GM23338 (cell line): Measurements from ENCODE around the gene MRPS6. TPM values are rescaled to one million over a fixed set of nuclear protein-coding genes. Genes with fewer than 3 reads are reported as not detected.

Experiments
- ATAC-seq: fragments of 200-7000 bp; cut with Tn5 transposase; 3 replicates; pipeline ENCODE4 v1.9.1; 2020
- DNase-seq: peaks from one replicate; pipeline ENCODE4 v3.0.0-alpha.2; 2015; ENCODE audit warnings: low spot score
- H2AFZ ChIP-seq: fragments of 200-600 bp; sonication (generic); 2 replicates; pipeline ENCODE4 v1.8.0; 2016; ENCODE audit warnings: antibody characterized with exemption, mild to moderate bottlenecking, moderate library complexity
- H3F3A ChIP-seq: fragments of 200-600 bp; sonication (generic); replicated peaks from 2 replicates; pipeline ENCODE4 v1.8.0; 2017; ENCODE audit warnings: antibody characterized with exemption, mixed run types, low read depth
- H3K27ac ChIP-seq: fragments of 200-600 bp; sonication (generic); 2 replicates; pipeline ENCODE4 v1.6.1; 2016; ENCODE audit warnings: low read depth
- H3K27me3 ChIP-seq: fragments of 200-600 bp; sonication (generic); 2 replicates; pipeline ENCODE4 v1.8.0; 2016; ENCODE audit warnings: mild to moderate bottlenecking, mixed run types, moderate library complexity; ENCODE audit not compliant: insufficient read depth
- H3K36me3 ChIP-seq: fragments of 200-600 bp; sonication (generic); 2 replicates; pipeline ENCODE4 v1.8.0; 2016; ENCODE audit warnings: mild to moderate bottlenecking; ENCODE audit not compliant: insufficient read depth
- H3K4me1 ChIP-seq: fragments of 200-600 bp; sonication (generic); 2 replicates; pipeline ENCODE4 v1.8.0; 2016; ENCODE audit warnings: mild to moderate bottlenecking, moderate library complexity; ENCODE audit not compliant: insufficient read depth
- H3K4me2 ChIP-seq: fragments of 200-600 bp; sonication (generic); 2 replicates; pipeline ENCODE4 v1.7.1; 2017; ENCODE audit warnings: mixed run types
- H3K4me3 ChIP-seq: fragments of 200-600 bp; sonication (generic); 2 replicates; pipeline ENCODE4 v1.6.1; 2016; ENCODE audit warnings: mixed run types
- H3K79me2 ChIP-seq: fragments of 200-600 bp; sonication (generic); replicated peaks from 2 replicates; pipeline ENCODE4 v1.8.0; 2017; ENCODE audit warnings: mild to moderate bottlenecking; ENCODE audit not compliant: insufficient read depth
- H3K9me2 ChIP-seq: fragments of 200-600 bp; sonication (generic); 2 replicates; pipeline ENCODE4 v1.8.0; 2017; ENCODE audit not compliant: insufficient read depth
- H4K20me1 ChIP-seq: fragments of 200-600 bp; sonication (generic); replicated peaks from 2 replicates; pipeline ENCODE4 v1.8.0; 2017; ENCODE audit warnings: mild to moderate bottlenecking; ENCODE audit not compliant: insufficient read depth
- H3K27ac Mint-ChIP-seq: 2 replicates; pipeline ENCODE4 v1.8.0; 2020; ENCODE audit warnings: inconsistent platforms, mild to moderate bottlenecking, moderate library complexity, mixed read lengths
- H3K27me3 Mint-ChIP-seq: 3 replicates; pipeline ENCODE4 v1.8.0; 2022; ENCODE audit warnings: low read depth, mild to moderate bottlenecking, moderate library complexity, mixed read lengths, inconsistent platforms; ENCODE audit not compliant: insufficient read depth, poor library complexity
- H3K36me3 Mint-ChIP-seq: 3 replicates; pipeline ENCODE4 v1.8.0; 2021; ENCODE audit warnings: low read depth, mild to moderate bottlenecking, inconsistent platforms, moderate library complexity, mixed read lengths
- H3K4me1 Mint-ChIP-seq: 3 replicates; pipeline ENCODE4 v1.8.0; 2020; ENCODE audit warnings: mild to moderate bottlenecking, inconsistent platforms, mixed read lengths
- H3K4me3 Mint-ChIP-seq: 3 replicates; pipeline ENCODE4 v1.8.0; 2021; ENCODE audit warnings: moderate library complexity, mild to moderate bottlenecking, inconsistent platforms, mixed read lengths
- H3K9me3 Mint-ChIP-seq: 3 replicates; pipeline ENCODE4 v1.8.0; 2020; ENCODE audit warnings: moderate library complexity, mild to moderate bottlenecking, inconsistent platforms, mixed read lengths
- CREB1 ChIP-seq: fragments of 250-450 bp; sonication (Bioruptor Pico); IDR thresholded peaks from 2 replicates; pipeline ENCODE4 v1.5.0; 2020; ENCODE audit warnings: low read depth, mild to moderate bottlenecking, moderate library complexity
- ETS1 ChIP-seq: IDR thresholded peaks from 2 replicates; pipeline ENCODE4 v1.6.1; 2016; ENCODE audit warnings: antibody characterized with exemption
- EZH2 ChIP-seq: fragments of 200-600 bp; sonication (generic); IDR thresholded peaks from one replicate; pipeline ENCODE4 v1.8.0; 2017; ENCODE audit warnings: antibody characterized with exemption, mild to moderate bottlenecking, low read depth; ENCODE audit not compliant: unreplicated experiment
- EZH2phosphoT487 ChIP-seq: fragments of 200-600 bp; sonication (generic); IDR thresholded peaks from one replicate; pipeline ENCODE4 v1.8.1; 2018; ENCODE audit warnings: antibody characterized with exemption; ENCODE audit not compliant: unreplicated experiment
- JUNB ChIP-seq: IDR thresholded peaks from one replicate; pipeline ENCODE4 v1.6.1; 2016; ENCODE audit warnings: antibody characterized with exemption; ENCODE audit not compliant: unreplicated experiment
- NANOG ChIP-seq: IDR thresholded peaks from 2 replicates; pipeline ENCODE4 v1.6.1; 2016; ENCODE audit warnings: antibody characterized with exemption, borderline replicate concordance
- STAT1 ChIP-seq: IDR thresholded peaks from one replicate; pipeline ENCODE4 v1.6.1; 2016; ENCODE audit warnings: antibody characterized with exemption; ENCODE audit not compliant: unreplicated experiment
- ZNF331 ChIP-seq: fragments of 250-450 bp; sonication (Bioruptor Pico); IDR thresholded peaks from 2 replicates; pipeline ENCODE4 v1.5.0; 2020; ENCODE audit warnings: low read depth, mild to moderate bottlenecking, moderate library complexity
- ZNF462 ChIP-seq: fragments of 250-450 bp; sonication (Bioruptor Pico); IDR thresholded peaks from 2 replicates; pipeline ENCODE4 v1.5.0; 2020; ENCODE audit warnings: mild to moderate bottlenecking, moderate library complexity
- polyA plus RNA-seq: library from polyadenylated mRNA; unstranded; fragments of >200 nt; fragmentation: Nextera tagmentation; extraction: Ambion mirVana; gene quantifications from 2 replicates; pipeline ENCODE4 v1.2.1, GENCODE V29; 2016
- total RNA-seq: library from RNA; depleted of rRNA; stranded (reverse); fragments of >200 nt; shearing (Covaris generic); gene quantifications from 2 replicates; pipeline ENCODE4 v1.2.3, GENCODE V29; 2014

Gene MRPS6
- total and polyA plus RNA-seq, 2 experiments from 2014 or later, result 80.5 to 242 TPM

GRCh38 chr21:34055615-34056014 is 17.8 kb upstream of the MRPS6 start:
- H3K27me3 Mint-ChIP-seq, result peaks cover 6% of the 10 kb centered on the region
- H3K27ac ChIP-seq, result no peak overlapping the region
- no peaks in the 10 kb centered on the region for H3K36me3 Mint-ChIP-seq
- H3K4me3 ChIP-seq, result no peak overlapping the region
- no peak overlapping the region for H3K4me3 Mint-ChIP-seq
- H3K9me3 Mint-ChIP-seq, result no peaks in the 10 kb centered on the region
- no peak overlapping the region for H3K4me2 ChIP-seq
- no peaks in the 10 kb centered on the region for H3K79me2 ChIP-seq
- H3K27ac Mint-ChIP-seq, result no peak overlapping the region
- no peak overlapping the region for H2AFZ ChIP-seq
- ATAC-seq, result no peak
- TF ChIP-seq ZNF331 (no peak), EZH2phosphoT487 (no peak), NANOG (no peak), ZNF462 (CRISPR knock-in tag) (no peak), JUNB (no peak), ETS1 (no peak), EZH2 (no peak), CREB1 (CRISPR knock-in tag) (no peak), STAT1 (no peak)
- no peaks in the 10 kb centered on the region for H3K27me3 ChIP-seq
- no peak for DNase-seq
- H4K20me1 ChIP-seq, result no peaks in the 10 kb centered on the region
- H3K4me1 ChIP-seq, result no peaks in the 10 kb centered on the region
- H3K4me1 Mint-ChIP-seq, result no peaks in the 10 kb centered on the region
- no peaks in the 10 kb centered on the region for H3F3A ChIP-seq
- H3K36me3 ChIP-seq, result no peaks in the 10 kb centered on the region
- H3K9me2 ChIP-seq, result no peaks in the 10 kb centered on the region
